H1 (cell line): Measurements from ENCODE around the gene CDK2. TPM values are rescaled to one million over a fixed set of nuclear protein-coding genes. Genes with fewer than 3 reads are reported as not detected.

Source experiments
- CHD7 ChIP-seq: fragments of 300-600 bp; sonication (generic); IDR thresholded peaks from 2 replicates; pipeline ENCODE4 v1.7.1; 2012; ENCODE audit warnings: low read length, moderate library complexity, mild to moderate bottlenecking, inconsistent platforms; ENCODE audit not compliant: insufficient replicate concordance
- CREB1 ChIP-seq: IDR thresholded peaks from 2 replicates; pipeline ENCODE4 v1.6.1; 2012; ENCODE audit warnings: inconsistent platforms
- CTBP2 ChIP-seq: IDR thresholded peaks from 2 replicates; pipeline ENCODE4 v1.7.0; 2011; ENCODE audit warnings: borderline replicate concordance, mild to moderate bottlenecking, moderate library complexity, mixed read lengths, low read length; ENCODE audit not compliant: insufficient read depth, insufficient read length
- CTCF ChIP-seq, 3 experiments: IDR thresholded peaks; 1 replicate in 2 of 3; 2 replicates in 1 of 3; pipeline versions ENCODE4 v1.5.1 to v1.6.1; 2011; ENCODE audit warnings: low read length in 3 of 3, mild to moderate bottlenecking in 3 of 3, inconsistent platforms in 2 of 3, low read depth in 1 of 3, moderate library complexity in 1 of 3; ENCODE audit not compliant: insufficient read depth in 1 of 3; ENCODE audit errors: control extremely low read depth in 1 of 3
- EP300 ChIP-seq, 2 experiments: IDR thresholded peaks; 1 replicate in 1 of 2; 2 replicates in 1 of 2; pipeline ENCODE4 v1.6.1; 2011 to 2012; ENCODE audit warnings: low read depth in 2 of 2, low read length in 2 of 2, mild to moderate bottlenecking in 2 of 2, borderline replicate concordance in 1 of 2, inconsistent platforms in 1 of 2, moderate library complexity in 1 of 2
- polyA plus RNA-seq, 7 experiments: library from polyadenylated mRNA; depleted of rRNA in 3 of 7; stranded (reverse) in 5 of 7; unstranded in 2 of 7; fragments of >200 nt in 5 of 7; fragments of 200-250 nt in 2 of 7; gene quantifications; 1 replicate in 5 of 7; 2 replicates in 1 of 7; 4 replicates in 1 of 7; pipeline versions ENCODE4 v1.2.1 to v1.2.3, GENCODE V29; 2011 to 2013; ENCODE audit warnings: missing spikeins in 2 of 7, mixed read lengths in 2 of 7
- total RNA-seq: library from RNA; stranded (reverse); fragmentation: NEBNext Ultra II Directional; extraction: Animal tissue kit (Norgen Biotek cat#: 25700); gene quantifications from 2 replicates; pipeline ENCODE4 v1.2.1, GENCODE V29; 2021

CDK2 gene
- total and polyA plus RNA-seq, 2 of the 8 experiments (the other 6 are each of a cell fraction or from before 2014, with no cell fraction given) = 39.4 to 42.5 TPM

- TF ChIP-seq EP300 (IDR thresholded peaks at IDR 0.05; ENCODE audit: borderline replicate concordance in 1 of 2, low read depth in 2 of 2, low read length in 2 of 2) = no peak
- no peak for TF ChIP-seq CHD7
- no peak for TF ChIP-seq CTBP2
- peak; percentile 60; the same call in 1 of the 2 replicates for TF ChIP-seq CREB1
- no peak for TF ChIP-seq CTCF (IDR thresholded peaks at IDR 0.05; ENCODE audit: control extremely low read depth in 1 of 3, insufficient read depth in 1 of 3, low read depth in 1 of 3, low read length in 3 of 3)
Measured at GRCh38 chr12:55931780-55932550, 34.7 kb upstream of the CDK2 start (continued).
